Activated CD8-positive, alpha-beta memory T cell treated with anti-CD3 and anti-CD28 coated beads, Interleukin-2, amount 50 U/mL, for 24 hours (primary cell): ENCODE data around the gene SNX4.
"Not testable (repeated sequence)": the region's sequence is repeated elsewhere in the genome, so short reads cannot be mapped to it uniquely, and the experiment has no call there.

Experiments used
- DNase-seq: peaks from one replicate; pipeline ENCODE4 v3.0.0-alpha.2; 2020; ENCODE audit errors: extremely low read depth

Gene SNX4

GRCh38 chr3:125462722-125463299, 57.2 kb downstream of the SNX4 start:
- DNase-seq = no peak

DNA sequence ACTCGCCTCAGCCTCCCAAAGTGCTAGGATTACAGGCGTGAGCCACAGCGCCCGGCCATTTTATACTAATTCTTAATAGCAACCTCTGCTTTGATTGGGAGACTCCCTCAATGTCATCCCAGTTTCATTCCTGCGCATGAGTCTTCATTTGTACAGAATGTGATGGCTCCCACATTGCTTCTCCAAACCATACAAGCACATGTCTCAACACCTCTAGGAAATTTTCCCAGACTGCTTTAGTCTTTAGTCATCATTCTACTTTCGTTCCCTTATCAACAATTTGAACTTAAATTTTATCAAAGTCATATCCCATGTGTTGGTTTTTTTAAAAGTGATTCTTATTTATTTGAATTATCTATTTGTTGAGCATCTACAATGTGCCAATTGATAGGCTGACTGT, 58.1 kb downstream of the SNX4 start:
- DNase-seq = no peak

DNA sequence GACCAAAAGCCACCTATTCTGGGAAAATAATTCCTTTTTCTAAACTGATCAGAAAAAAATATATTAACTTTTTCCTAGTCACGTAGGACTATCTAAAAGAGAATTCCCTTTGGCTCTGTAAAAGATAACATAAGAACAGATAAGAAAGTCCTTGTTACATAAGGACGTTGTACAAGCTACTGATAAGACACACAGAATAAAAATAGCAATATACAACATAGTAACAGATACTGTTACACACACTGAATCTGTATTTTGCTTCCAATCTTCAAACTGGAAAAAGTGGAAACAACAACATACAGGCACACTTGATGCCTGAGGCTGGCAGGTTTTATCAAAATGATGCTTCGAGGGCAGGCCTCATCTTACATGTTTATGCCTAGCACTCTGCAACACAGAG, 59.8 kb downstream of the SNX4 start:
- no peak for DNase-seq

GRCh38 chr3:125443923-125444322, 76.1 kb downstream of the SNX4 start:
- no peak for DNase-seq

DNA sequence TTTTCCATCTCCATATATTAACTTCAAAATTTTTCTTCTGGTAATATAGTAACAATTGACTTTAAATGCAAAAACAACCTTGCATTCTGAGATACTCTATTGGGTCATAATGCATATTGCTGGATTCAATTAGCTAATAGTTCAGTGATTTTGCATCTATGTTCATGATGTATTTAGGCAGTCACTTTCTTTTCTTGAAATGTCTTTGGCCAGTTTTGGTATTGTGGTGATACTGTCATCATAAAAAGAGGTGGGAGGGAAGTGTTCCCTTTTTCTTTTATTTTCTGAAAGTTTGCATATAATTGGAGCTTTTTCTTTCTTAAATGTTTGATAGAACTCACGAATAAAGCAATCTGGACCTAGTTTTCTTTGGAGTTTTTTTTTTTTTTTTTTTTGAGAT, 77.5 kb downstream of the SNX4 start:
- no peak for DNase-seq

DNA sequence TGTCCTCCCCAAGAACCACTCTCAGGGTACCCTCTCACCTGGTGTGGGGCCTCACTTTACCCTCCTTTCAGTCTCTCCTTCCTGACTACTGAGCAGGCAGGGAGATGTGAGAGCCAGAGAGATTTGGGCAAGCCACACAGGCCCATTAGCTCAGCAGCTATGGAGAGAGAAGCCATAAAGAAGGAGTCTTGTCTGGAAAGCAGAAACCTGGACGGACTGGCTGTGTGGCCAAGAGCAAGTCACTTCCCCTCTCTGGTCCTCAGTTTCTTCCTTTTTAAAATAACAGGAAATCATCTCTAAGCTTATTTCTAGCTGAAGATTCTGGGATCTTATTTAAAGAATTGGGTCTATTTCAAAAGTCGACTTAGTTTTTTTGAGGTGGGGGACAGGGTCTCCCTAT, 79.0 kb downstream of the SNX4 start:
- DNase-seq = no peak

GRCh38 chr3:125440559-125440955, 79.4 kb downstream of the SNX4 start:
- DNase-seq = no peak

GRCh38 chr3:125437631-125438435, 82.2 kb downstream of the SNX4 start:
- no peak for DNase-seq

GRCh38 chr3:125436921-125437320, 83.1 kb downstream of the SNX4 start:
- no peak for DNase-seq

DNA sequence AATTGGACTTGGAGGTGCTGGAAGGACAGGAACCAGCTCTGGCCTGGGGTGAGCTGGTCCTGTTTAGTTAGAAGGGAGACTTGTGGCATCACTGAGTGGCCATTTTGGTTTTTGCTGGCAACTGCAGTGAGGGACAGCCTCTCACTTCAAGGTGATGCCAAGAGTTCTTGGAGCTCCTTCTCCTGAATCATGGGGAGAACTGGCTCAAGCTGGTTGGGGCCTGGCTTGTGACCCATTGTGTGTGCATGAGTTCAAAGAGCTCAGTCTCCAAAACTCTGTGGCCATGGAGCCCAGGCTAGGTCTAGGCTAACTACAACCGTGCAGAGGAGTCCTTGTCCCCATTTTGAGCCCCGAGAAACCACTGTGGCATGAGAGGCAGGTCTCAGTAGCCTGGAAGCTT, 84.8 kb downstream of the SNX4 start:
- no peak for DNase-seq

GRCh38 chr3:125434582-125435011, 85.4 kb downstream of the SNX4 start:
- no peak for DNase-seq

GRCh38 chr3:125433611-125434041, 86.4 kb downstream of the SNX4 start:
- no peak for DNase-seq

DNA sequence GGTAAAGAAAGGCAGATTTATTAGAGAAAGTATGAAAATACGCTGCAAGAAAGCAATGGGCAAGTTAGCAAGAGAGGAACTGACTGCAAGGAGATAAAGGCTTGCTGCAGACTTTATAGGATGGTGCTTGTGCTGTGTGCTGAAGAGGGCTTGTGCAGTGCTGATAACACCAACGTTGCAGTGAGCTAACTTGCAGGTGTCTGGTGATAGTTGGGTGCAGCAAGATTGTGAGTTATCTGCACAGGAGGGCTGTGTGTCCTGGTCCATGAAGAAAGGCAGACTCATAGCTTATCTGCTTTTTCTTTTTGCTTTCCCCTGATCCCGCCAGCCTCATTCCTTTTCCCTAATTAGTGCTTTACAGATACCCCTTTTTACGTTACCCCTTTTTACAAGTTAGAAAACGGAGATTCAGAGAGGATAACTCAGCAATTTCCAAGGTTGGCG, 86.9 kb downstream of the SNX4 start:
- DNase-seq = no peak

GRCh38 chr3:125431912-125432790, 87.9 kb downstream of the SNX4 start:
- DNase-seq = no peak

DNA sequence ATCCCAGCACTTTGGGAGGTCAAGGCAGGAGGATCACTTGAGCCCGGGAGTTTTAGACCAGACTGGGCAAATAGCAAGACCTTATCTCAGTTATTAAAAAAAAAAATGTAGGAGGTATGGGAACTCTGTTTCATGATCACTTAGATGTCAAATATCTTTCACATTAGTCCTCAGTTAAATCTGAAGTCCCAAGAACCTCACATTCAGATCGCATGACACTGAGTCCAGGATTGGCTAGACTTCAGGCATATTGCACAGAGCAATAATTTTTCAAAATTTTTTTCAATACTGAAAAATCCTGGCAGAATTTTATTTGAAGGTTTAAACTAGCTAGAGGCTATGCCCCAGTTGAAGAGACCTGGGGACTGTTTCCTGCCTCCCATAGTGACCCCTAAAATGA, 88.6 kb downstream of the SNX4 start:
- DNase-seq = no peak

GRCh38 chr3:125428216-125428830, 91.7 kb downstream of the SNX4 start:
- no peak for DNase-seq

GRCh38 chr3:125418306-125418705, 101.7 kb downstream of the SNX4 start:
- DNase-seq = no peak

GRCh38 chr3:125416235-125416634, 103.8 kb downstream of the SNX4 start:
- DNase-seq = no peak

DNA sequence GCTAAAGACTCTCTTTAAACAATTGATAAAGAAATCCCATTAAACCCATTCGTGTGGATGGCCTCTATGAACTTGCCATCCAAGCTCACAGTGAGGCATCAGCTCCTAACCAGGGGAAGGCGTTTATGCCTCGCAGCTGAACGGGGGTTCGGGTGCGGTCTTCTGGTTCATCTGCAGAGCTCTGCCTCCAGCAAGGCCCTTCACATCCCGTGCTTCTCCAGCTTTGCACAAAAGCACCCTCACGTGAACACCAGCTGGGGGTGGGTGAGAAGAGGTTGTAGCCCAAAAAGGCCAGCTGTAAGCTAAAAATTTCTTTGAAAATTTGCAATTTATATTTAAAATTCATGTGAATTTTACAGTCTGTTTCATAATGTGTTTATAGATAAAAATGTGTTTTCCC, 105.3 kb downstream of the SNX4 start:
- no peak for DNase-seq

DNA sequence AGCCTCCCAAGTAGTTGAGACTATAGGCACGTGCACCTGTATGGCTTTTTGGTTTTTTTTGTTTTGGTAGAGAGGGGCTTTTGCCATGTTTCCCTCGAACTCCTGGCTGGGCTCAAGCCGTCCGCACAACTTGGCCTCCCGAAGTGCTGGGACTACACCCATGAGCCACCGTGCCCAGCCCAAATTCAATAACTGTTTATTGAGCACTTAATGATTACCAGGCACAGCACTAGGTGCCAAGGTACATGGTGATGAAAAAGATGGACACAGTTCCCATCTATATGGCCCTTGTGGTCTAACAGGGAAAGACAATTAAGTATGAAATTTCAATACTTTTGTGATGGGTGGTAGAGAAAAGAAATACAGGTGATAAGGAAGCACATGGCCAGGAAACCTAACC, 109.1 kb downstream of the SNX4 start:
- no peak for DNase-seq

- no peak for DNase-seq
Observed at GRCh38 chr3:125406070-125406469, 113.9 kb downstream of the SNX4 start.

- not testable (repeated sequence) for DNase-seq
Observed at GRCh38 chr3:125405515-125405914, 114.5 kb downstream of the SNX4 start.
